AG09319 (cell line): ENCODE data around the gene ELAVL1.

ENCODE experiments used
- DNase-seq: peaks from one replicate; pipeline ENCODE4 v3.0.0-alpha.2; 2010; ENCODE audit warnings: low read depth; ENCODE audit errors: extremely low read depth
- CTCF ChIP-seq: IDR thresholded peaks from 2 replicates; pipeline ENCODE4 v1.5.1; 2011; ENCODE audit warnings: low read depth, mild to moderate bottlenecking, inconsistent platforms, low read length, moderate library complexity

The ELAVL1 gene

GRCh38 chr19:7979559-7979958 lies 25.9 kb downstream of the ELAVL1 start:
- TF ChIP-seq CTCF, result no peak
- no peak for DNase-seq

GRCh38 chr19:7979011-7979410 lies 26.4 kb downstream of the ELAVL1 start:
- TF ChIP-seq CTCF, result no peak
- no peak for DNase-seq

- no peak for TF ChIP-seq CTCF
- DNase-seq, result no peak
Observed at GRCh38 chr19:7978179-7978825, 27.1 kb downstream of the ELAVL1 start.

GRCh38 chr19:7977723-7978040 lies 27.8 kb downstream of the ELAVL1 start:
- TF ChIP-seq CTCF, result no peak
- DNase-seq, result no peak

GRCh38 chr19:7977021-7977722 lies 28.3 kb downstream of the ELAVL1 start:
- TF ChIP-seq CTCF, result no peak
- DNase-seq, result no peak

- no peak for DNase-seq
- TF ChIP-seq CTCF, result no peak
Observed at GRCh38 chr19:7976461-7976860, 29.0 kb downstream of the ELAVL1 start.

GRCh38 chr19:7975037-7975436 lies 30.4 kb downstream of the ELAVL1 start:
- DNase-seq, result no peak
- TF ChIP-seq CTCF, result no peak
